ENCODE data around the gene NFATC2IP.
"Not testable (repeated sequence)": the region's sequence is repeated elsewhere in the genome, so short reads cannot be mapped to it uniquely, and the experiment has no call there.

The NFATC2IP gene

GRCh38 chr16:29000019-29000418 is 49.3 kb downstream of the NFATC2IP start:
- FAIRE-seq = no peak

GRCh38 chr16:29004496-29005139 is 53.9 kb downstream of the NFATC2IP start:
- FAIRE-seq = not testable (repeated sequence)

- FAIRE-seq = no peak
Observed at GRCh38 chr16:29007730-29008593, 57.2 kb downstream of the NFATC2IP start.

GRCh38 chr16:29009050-29009837 is 58.5 kb downstream of the NFATC2IP start:
- no peak for FAIRE-seq

GRCh38 chr16:29009838-29010166 is 59.1 kb downstream of the NFATC2IP start:
- FAIRE-seq = no peak

GRCh38 chr16:29011112-29011511 is 60.4 kb downstream of the NFATC2IP start:
- FAIRE-seq = no peak

- no peak for FAIRE-seq
Observed at GRCh38 chr16:29011851-29012250, 61.1 kb downstream of the NFATC2IP start.

GRCh38 chr16:29012913-29013553 is 62.3 kb downstream of the NFATC2IP start:
- no peak for FAIRE-seq

- no peak for FAIRE-seq
Observed at GRCh38 chr16:29014561-29015069, 63.9 kb downstream of the NFATC2IP start.
